ENCODE results near the gene KCNQ5.

DNA sequence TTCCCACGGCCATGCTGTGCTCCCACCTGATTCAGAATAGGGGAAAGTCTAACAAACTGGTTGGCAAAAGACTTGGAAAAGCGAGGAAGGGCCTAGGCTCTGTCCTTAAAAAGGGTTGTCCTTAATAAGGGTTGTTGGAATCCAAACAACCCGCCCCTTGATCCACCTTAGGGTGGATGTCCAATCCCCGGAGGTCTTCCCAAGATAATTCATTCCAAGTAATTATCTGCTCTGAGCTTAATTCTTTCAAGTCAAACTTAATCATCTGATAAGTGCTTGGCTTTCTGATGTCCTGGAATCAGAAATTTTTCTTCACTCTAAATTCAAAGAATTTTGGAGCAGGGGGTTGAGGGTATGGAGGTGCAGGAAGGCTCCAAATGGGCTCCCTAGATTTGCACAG is 603.5 kb downstream of the KCNQ5 start, which contains the start of gene KHDC1L:
- TF ChIP-seq, protein P1, sequence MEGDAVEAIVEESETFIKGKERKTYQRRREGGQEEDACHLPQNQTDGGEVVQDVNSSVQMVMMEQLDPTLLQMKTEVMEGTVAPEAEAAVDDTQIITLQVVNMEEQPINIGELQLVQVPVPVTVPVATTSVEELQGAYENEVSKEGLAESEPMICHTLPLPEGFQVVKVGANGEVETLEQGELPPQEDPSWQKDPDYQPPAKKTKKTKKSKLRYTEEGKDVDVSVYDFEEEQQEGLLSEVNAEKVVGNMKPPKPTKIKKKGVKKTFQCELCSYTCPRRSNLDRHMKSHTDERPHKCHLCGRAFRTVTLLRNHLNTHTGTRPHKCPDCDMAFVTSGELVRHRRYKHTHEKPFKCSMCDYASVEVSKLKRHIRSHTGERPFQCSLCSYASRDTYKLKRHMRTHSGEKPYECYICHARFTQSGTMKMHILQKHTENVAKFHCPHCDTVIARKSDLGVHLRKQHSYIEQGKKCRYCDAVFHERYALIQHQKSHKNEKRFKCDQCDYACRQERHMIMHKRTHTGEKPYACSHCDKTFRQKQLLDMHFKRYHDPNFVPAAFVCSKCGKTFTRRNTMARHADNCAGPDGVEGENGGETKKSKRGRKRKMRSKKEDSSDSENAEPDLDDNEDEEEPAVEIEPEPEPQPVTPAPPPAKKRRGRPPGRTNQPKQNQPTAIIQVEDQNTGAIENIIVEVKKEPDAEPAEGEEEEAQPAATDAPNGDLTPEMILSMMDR (IDR thresholded peaks at IDR 0.05) = no peak
- TF ChIP-seq POLR2A (IDR thresholded peaks at IDR 0.05) = no peak
